Smooth muscle cell (in vitro differentiated cells): ENCODE data around the gene TMEM143. TPM values are rescaled to one million over a fixed set of nuclear protein-coding genes. Genes with fewer than 3 reads are reported as not detected.
A peak's percentile ranks its signal among the peaks of the same experiment; 100 is the strongest.

Experiments
- DNase-seq: peaks from one replicate; lab custom pipeline; 2025; ENCODE audit not compliant: unreplicated experiment; lab: John Stamatoyannopoulos, UW
- H2AFZ ChIP-seq: fragments of 200-600 bp; sonication (generic); 2 replicates; pipeline ENCODE4 v1.6.0; 2016; ENCODE audit warnings: antibody characterized with exemption, low read depth, mild to moderate bottlenecking
- H3F3A ChIP-seq: fragments of 200-600 bp; sonication (generic); 2 replicates; pipeline ENCODE4 v1.6.0; 2017; ENCODE audit warnings: antibody characterized with exemption, low read depth
- H3K27ac ChIP-seq: fragments of 200-600 bp; sonication (generic); 2 replicates; pipeline ENCODE4 v1.5.1; 2016; ENCODE audit warnings: low read depth, mild to moderate bottlenecking
- H3K27me3 ChIP-seq: fragments of 200-600 bp; sonication (generic); 2 replicates; pipeline ENCODE4 v1.6.1; 2016; ENCODE audit warnings: low read depth, mild to moderate bottlenecking
- H3K36me3 ChIP-seq: fragments of 200-600 bp; sonication (generic); 2 replicates; pipeline ENCODE4 v1.5.1; 2016; ENCODE audit warnings: low read depth
- H3K4me1 ChIP-seq: fragments of 200-600 bp; sonication (generic); 2 replicates; pipeline ENCODE4 v1.5.1; 2016; ENCODE audit warnings: low read depth
- H3K4me2 ChIP-seq: fragments of 200-600 bp; sonication (generic); 2 replicates; pipeline ENCODE4 v1.6.0; 2016; ENCODE audit warnings: mild to moderate bottlenecking
- H3K4me3 ChIP-seq: fragments of 200-600 bp; sonication (generic); 2 replicates; pipeline ENCODE4 v1.5.1; 2016; ENCODE audit warnings: mild to moderate bottlenecking
- H3K79me2 ChIP-seq: fragments of 200-600 bp; sonication (generic); 2 replicates; pipeline ENCODE4 v1.6.0; 2016; ENCODE audit warnings: low read depth, mild to moderate bottlenecking
- H3K9ac ChIP-seq: fragments of 200-600 bp; sonication (generic); 2 replicates; pipeline ENCODE4 v1.6.0; 2016; ENCODE audit warnings: low read depth
- H3K9me3 ChIP-seq: fragments of 200-600 bp; sonication (generic); replicated peaks from 2 replicates; pipeline ENCODE4 v1.5.1; 2016; ENCODE audit warnings: low read depth
- H4K20me1 ChIP-seq: fragments of 200-600 bp; sonication (generic); 2 replicates; pipeline ENCODE4 v1.6.0; 2016; ENCODE audit warnings: low read depth
- WGBS: methylation state at CpG from one replicate; pipeline ENCODE4 v1.1.7; 2016; ENCODE audit warnings: low lambda C conversion rate; 5-methylcytosine and 5-hydroxymethylcytosine counted together
- polyA plus RNA-seq: library from polyadenylated mRNA; unstranded; fragments of >200 nt; fragmentation: Nextera tagmentation; extraction: Ambion mirVana; gene quantifications from 2 replicates; pipeline ENCODE4 v1.2.1, GENCODE V29; 2016
- total RNA-seq: library from RNA; depleted of rRNA; stranded (reverse); fragments of >200 nt; gene quantifications from 2 replicates; pipeline ENCODE4 v1.2.3, GENCODE V29; 2014
- TF ChIP-seq, protein P1 (sequence below): fragments of 200-600 bp; sonication (generic); IDR thresholded peaks from 2 replicates; pipeline ENCODE4 v1.5.1; 2017; ENCODE audit warnings: borderline replicate concordance, mild to moderate bottlenecking, antibody characterized with exemption; ENCODE audit not compliant: insufficient read depth, poor library complexity, severe bottlenecking

Gene TMEM143
- total and polyA plus RNA-seq, 2 experiments from 2014 or later: 3.8 to 11.2 TPM

- Histone ChIP-seq H3K27me3 (no peaks in the 10 kb centered on the region), H3K4me2 (no peak overlapping the region), H3F3A (no peaks in the 10 kb centered on the region), H3K79me2 (no peaks in the 10 kb centered on the region), H3K4me1 (no peaks in the 10 kb centered on the region), H4K20me1 (no peaks in the 10 kb centered on the region), H3K4me3 (no peak overlapping the region), H3K27ac (no peak overlapping the region), H3K36me3 (no peaks in the 10 kb centered on the region), H3K9ac (no peak overlapping the region), H3K9me3 (no peaks in the 10 kb centered on the region), H2AFZ (no peak overlapping the region)
- TF ChIP-seq, protein P1, sequence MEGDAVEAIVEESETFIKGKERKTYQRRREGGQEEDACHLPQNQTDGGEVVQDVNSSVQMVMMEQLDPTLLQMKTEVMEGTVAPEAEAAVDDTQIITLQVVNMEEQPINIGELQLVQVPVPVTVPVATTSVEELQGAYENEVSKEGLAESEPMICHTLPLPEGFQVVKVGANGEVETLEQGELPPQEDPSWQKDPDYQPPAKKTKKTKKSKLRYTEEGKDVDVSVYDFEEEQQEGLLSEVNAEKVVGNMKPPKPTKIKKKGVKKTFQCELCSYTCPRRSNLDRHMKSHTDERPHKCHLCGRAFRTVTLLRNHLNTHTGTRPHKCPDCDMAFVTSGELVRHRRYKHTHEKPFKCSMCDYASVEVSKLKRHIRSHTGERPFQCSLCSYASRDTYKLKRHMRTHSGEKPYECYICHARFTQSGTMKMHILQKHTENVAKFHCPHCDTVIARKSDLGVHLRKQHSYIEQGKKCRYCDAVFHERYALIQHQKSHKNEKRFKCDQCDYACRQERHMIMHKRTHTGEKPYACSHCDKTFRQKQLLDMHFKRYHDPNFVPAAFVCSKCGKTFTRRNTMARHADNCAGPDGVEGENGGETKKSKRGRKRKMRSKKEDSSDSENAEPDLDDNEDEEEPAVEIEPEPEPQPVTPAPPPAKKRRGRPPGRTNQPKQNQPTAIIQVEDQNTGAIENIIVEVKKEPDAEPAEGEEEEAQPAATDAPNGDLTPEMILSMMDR: no peak
- WGBS: 82% methylated on average over 12 of the region's 12 CpGs
- no peak for DNase-seq
Observed at GRCh38 chr19:48355365-48355954, 8.3 kb downstream of the TMEM143 start.

DNA sequence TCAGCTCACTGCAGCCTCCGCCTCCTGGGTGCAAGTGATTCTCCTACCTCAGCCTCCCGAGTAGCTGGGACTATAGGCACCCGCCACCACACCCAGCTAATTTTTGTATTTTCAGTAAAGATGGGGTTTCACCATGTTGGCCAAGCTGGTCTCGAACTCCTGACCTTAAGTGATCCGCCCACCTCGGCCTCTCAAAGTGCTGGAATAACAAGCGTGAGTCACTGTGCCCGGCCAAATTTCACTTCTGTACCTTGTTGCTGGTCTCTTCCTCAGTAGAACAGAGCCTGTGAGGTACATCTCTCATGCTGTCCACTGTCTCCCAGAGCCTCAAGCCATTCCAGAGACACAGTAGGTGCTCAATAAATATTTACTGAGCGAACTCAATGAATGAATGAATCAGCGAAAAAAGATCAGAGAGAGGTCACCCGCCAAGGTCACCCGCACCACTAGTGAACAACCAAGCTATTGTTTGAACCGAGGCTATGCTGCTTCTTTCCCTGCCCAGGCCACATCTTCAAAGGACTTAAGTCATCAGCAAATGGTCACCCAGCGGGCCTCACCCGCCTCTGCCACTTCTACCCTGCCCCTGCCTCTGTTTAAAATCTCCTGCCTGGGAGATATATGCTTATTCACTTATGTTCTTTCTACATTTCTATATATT is 9.3 kb downstream of the TMEM143 start:
- 85% methylated on average over 15 of the region's 15 CpGs for WGBS
- Histone ChIP-seq H4K20me1 (no peaks in the 10 kb centered on the region), H3F3A (no peaks in the 10 kb centered on the region), H3K27ac (no peak overlapping the region), H2AFZ (no peak overlapping the region), H3K4me1 (no peaks in the 10 kb centered on the region), H3K9me3 (no peaks in the 10 kb centered on the region), H3K4me3 (no peak overlapping the region), H3K4me2 (no peak overlapping the region), H3K27me3 (no peaks in the 10 kb centered on the region), H3K79me2 (no peaks in the 10 kb centered on the region), H3K9ac (no peak overlapping the region), H3K36me3 (no peaks in the 10 kb centered on the region)
- no peak for DNase-seq
- TF ChIP-seq, protein P1: no peak

DNA sequence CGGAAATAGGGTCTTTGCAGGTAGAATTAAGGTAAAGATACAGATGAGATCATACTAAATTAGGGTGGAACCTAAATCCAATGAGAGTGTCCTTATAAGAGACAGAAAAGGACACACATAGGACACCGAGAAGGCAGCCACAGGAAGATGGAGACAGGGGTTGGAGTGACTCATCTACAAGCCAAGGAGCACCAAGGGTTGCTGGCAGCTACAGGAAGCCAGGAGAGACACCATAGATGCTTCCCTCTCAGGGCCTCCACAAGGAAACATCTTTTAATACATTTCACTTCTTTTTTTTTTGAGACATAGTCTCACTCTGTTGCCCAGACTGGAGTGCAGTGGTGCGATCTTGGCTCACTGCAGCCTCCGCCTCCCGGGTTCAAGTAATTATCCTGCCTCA is 10.1 kb downstream of the TMEM143 start:
- H3K9ac ChIP-seq: no peak overlapping the region
- WGBS: 92% methylated on average over 5 of the region's 5 CpGs
- H3K4me1 ChIP-seq: no peaks in the 10 kb centered on the region
- no peaks in the 10 kb centered on the region for H3F3A ChIP-seq
- H3K27me3 ChIP-seq: no peaks in the 10 kb centered on the region
- no peak overlapping the region for H2AFZ ChIP-seq
- no peak overlapping the region for H3K27ac ChIP-seq
- no peak for DNase-seq
- H4K20me1 ChIP-seq: no peaks in the 10 kb centered on the region
- H3K36me3 ChIP-seq: no peaks in the 10 kb centered on the region
- H3K9me3 ChIP-seq: no peaks in the 10 kb centered on the region
- TF ChIP-seq, protein P1: no peak
- no peak overlapping the region for H3K4me3 ChIP-seq
- no peaks in the 10 kb centered on the region for H3K79me2 ChIP-seq
- no peak overlapping the region for H3K4me2 ChIP-seq

DNA sequence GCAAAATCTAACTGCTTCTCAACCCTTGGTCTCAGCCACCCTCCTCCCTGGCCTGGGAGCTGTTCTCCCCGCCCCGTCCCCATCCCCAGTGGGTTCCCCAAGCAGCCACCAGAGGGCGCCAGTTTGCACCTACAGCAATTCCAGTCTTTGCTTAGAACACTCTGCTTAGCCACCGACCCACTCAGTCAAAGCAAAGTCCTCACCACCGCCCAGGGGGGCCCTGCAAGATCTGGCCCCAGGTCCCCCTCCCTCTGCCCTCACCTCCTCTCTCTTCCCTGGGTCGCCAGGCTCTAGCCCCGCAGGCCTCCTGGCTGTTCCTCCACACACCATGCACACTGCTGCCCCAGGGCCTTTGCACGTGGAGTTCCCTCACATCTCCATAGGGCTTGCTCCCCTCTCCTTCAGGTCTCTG is 12.4 kb downstream of the TMEM143 start:
- Histone ChIP-seq H3K4me1 (no peaks in the 10 kb centered on the region), H3K27ac (no peak overlapping the region), H3K4me2 (no peak overlapping the region), H3F3A (no peaks in the 10 kb centered on the region), H3K27me3 (no peaks in the 10 kb centered on the region), H3K9me3 (no peaks in the 10 kb centered on the region), H3K4me3 (no peak overlapping the region), H4K20me1 (no peaks in the 10 kb centered on the region), H3K9ac (no peak overlapping the region), H2AFZ (no peak overlapping the region), H3K79me2 (no peaks in the 10 kb centered on the region), H3K36me3 (no peaks in the 10 kb centered on the region)
- TF ChIP-seq, protein P1: peak; percentile 78
- WGBS: 64% methylated on average over 7 of the region's 8 CpGs
- DNase-seq: peak; percentile 25
